PC-3 (cell line): Measurements from ENCODE around the gene HAGH. TPM values are rescaled to one million over a fixed set of nuclear protein-coding genes. Genes with fewer than 3 reads are reported as not detected.
A peak's percentile ranks its signal among the peaks of the same experiment; 100 is the strongest.

Source experiments
- ATAC-seq: fragments of 200-7000 bp; cut with Tn5 transposase; 2 replicates; pipeline ENCODE4 v1.9.1; 2020; ENCODE audit warnings: mild to moderate bottlenecking, moderate library complexity
- BruUV-seq: library from RNA; stranded (reverse); fragments of 400-500 nt; replicated peaks from 2 replicates; lab custom pipeline; 2021; lab: Mats Ljungman, UMichigan
- CTCF ChIA-PET: fragments of 300-600 bp; sonication (Branson Sonifier 250); formaldehyde crosslinking; loops from one replicate; lab custom pipeline; 2022; ENCODE audit warnings: antibody characterized with exemption; lab: Charles Lee
- POLR2A ChIA-PET: fragments of 300-600 bp; sonication (Branson Sonifier 250); formaldehyde crosslinking; loops from one replicate; lab custom pipeline; 2022; ENCODE audit warnings: antibody characterized with exemption; ENCODE audit not compliant: unreplicated experiment; lab: Charles Lee
- DNase-seq: peaks from one replicate; pipeline ENCODE4 v3.0.0-alpha.2; 2015
- H2AFZ ChIP-seq: fragments of 300-600 bp; sonication (generic); 2 replicates; pipeline ENCODE4 v1.6.0; 2016; ENCODE audit warnings: antibody characterized with exemption, low read length
- H3F3A ChIP-seq: fragments of 300-600 bp; sonication (generic); one replicate; pipeline ENCODE4 v1.6.0; 2017; ENCODE audit warnings: antibody characterized with exemption, low read length, control low read depth, mild to moderate bottlenecking; ENCODE audit not compliant: unreplicated experiment
- H3K27ac ChIP-seq: fragments of 300-600 bp; sonication (generic); 2 replicates; pipeline ENCODE4 v1.5.1; 2016; ENCODE audit warnings: mild to moderate bottlenecking, low read length
- H3K27me3 ChIP-seq: fragments of 300-600 bp; sonication (generic); 2 replicates; pipeline ENCODE4 v1.6.1; 2016; ENCODE audit warnings: low read length, mixed read lengths
- H3K36me3 ChIP-seq: fragments of 300-600 bp; sonication (generic); 2 replicates; pipeline ENCODE4 v1.6.1; 2016; ENCODE audit warnings: low read depth, mixed run types, low read length, mixed read lengths
- H3K4me1 ChIP-seq: fragments of 300-600 bp; sonication (generic); 2 replicates; pipeline ENCODE4 v1.5.1; 2016; ENCODE audit warnings: low read length; ENCODE audit not compliant: insufficient read depth
- H3K4me2 ChIP-seq: fragments of 300-600 bp; sonication (generic); 2 replicates; pipeline ENCODE4 v1.6.0; 2016; ENCODE audit warnings: low read length
- H3K4me3 ChIP-seq: fragments of 300-600 bp; sonication (generic); 2 replicates; pipeline ENCODE4 v1.5.1; 2016; ENCODE audit warnings: mild to moderate bottlenecking, low read length, mixed read lengths
- H3K79me2 ChIP-seq: fragments of 300-600 bp; sonication (generic); 2 replicates; pipeline ENCODE4 v1.6.1; 2017; ENCODE audit warnings: low read length, mixed read lengths
- H3K9ac ChIP-seq: fragments of 300-600 bp; sonication (generic); 2 replicates; pipeline ENCODE4 v1.6.0; 2016; ENCODE audit warnings: mild to moderate bottlenecking, low read length
- H3K9me2 ChIP-seq: fragments of 300-600 bp; sonication (generic); replicated peaks from 2 replicates; pipeline ENCODE4 v1.6.1; 2016; ENCODE audit warnings: mixed run types, low read length, mixed read lengths
- H3K9me3 ChIP-seq: fragments of 300-600 bp; sonication (generic); 2 replicates; pipeline ENCODE4 v1.6.1; 2016; ENCODE audit warnings: low read length, mixed read lengths
- H4K20me1 ChIP-seq: fragments of 300-600 bp; sonication (generic); 2 replicates; pipeline ENCODE4 v1.6.1; 2016; ENCODE audit warnings: low read length, mixed read lengths
- EZH2 ChIP-seq: fragments of 300-600 bp; sonication (generic); IDR thresholded peaks from one replicate; pipeline ENCODE4 v1.6.1; 2017; ENCODE audit warnings: antibody characterized with exemption, mild to moderate bottlenecking, low read length; ENCODE audit not compliant: unreplicated experiment
- EZH2phosphoT487 ChIP-seq: fragments of 300-600 bp; sonication (generic); IDR thresholded peaks from 2 replicates; pipeline ENCODE4 v1.6.1; 2018; ENCODE audit warnings: mild to moderate bottlenecking, antibody characterized with exemption, low read length, borderline replicate concordance
- intact Hi-C: fragments of 100-400 bp; cut with micrococcal nuclease; formaldehyde crosslinking; loops from 2 replicates; pipeline ENCODE4 v1.9.0; 2023
- total RNA-seq: library from RNA; depleted of rRNA; stranded (reverse); fragments of >200 nt; gene quantifications from 2 replicates; pipeline ENCODE4 v1.2.3, GENCODE V29; 2014
- TF ChIP-seq, protein P1 (sequence below): fragments of 300-600 bp; sonication (generic); conservative IDR thresholded peaks from 2 replicates; pipeline ENCODE4 v1.5.1; 2017; ENCODE audit warnings: antibody characterized with exemption, low read depth, mild to moderate bottlenecking, low read length

Gene HAGH
- total RNA-seq, 1 experiment from 2014 or later, result 99.5 TPM

DNA sequence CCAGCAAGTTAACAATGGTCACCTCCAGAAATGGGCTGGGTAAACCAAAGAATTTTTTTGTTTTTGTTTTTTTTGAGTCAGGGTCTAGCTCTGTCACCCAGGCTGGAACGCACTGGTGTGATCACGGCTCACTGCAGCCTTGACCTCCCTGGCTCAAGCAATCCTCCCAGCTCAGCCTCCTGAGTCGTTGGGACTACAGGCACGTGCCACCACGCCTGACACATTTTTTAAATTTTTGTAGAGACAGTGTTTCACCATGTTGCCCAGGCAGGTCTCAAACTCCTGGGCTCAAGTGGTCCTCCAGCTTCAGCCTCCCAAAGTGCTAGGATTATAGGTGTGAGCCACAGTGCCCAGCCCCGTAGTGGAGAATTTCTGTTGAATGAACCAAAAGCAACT is 46.0 kb downstream of the HAGH start:
- POLR2A ChIA-PET, result no interaction called here
- Histone ChIP-seq H3F3A (no peaks in the 10 kb centered on the region), H3K9me3 (no peaks in the 10 kb centered on the region), H3K4me3 (peak overlapping the region; percentile 85; the same call in 1 of the 2 replicates), H3K9ac (no peak overlapping the region), H2AFZ (no peak overlapping the region), H3K36me3 (no peaks in the 10 kb centered on the region), H3K79me2 (peaks cover 40% of the 10 kb centered on the region), H3K4me1 (peaks cover 11% of the 10 kb centered on the region; the same call in 1 of the 2 replicates), H3K9me2 (no peaks in the 10 kb centered on the region), H3K27ac (no peak overlapping the region), H3K27me3 (no peaks in the 10 kb centered on the region), H4K20me1 (no peaks in the 10 kb centered on the region), H3K4me2 (peak overlapping the region; percentile 93)
- intact Hi-C loops, result no loop called here
- ATAC-seq, result no peak
- no TSS peak for BruUV-seq
- no peak for DNase-seq
- CTCF ChIA-PET, result no interaction called here
- no peak for TF ChIP-seq EZH2
- TF ChIP-seq, protein P1, sequence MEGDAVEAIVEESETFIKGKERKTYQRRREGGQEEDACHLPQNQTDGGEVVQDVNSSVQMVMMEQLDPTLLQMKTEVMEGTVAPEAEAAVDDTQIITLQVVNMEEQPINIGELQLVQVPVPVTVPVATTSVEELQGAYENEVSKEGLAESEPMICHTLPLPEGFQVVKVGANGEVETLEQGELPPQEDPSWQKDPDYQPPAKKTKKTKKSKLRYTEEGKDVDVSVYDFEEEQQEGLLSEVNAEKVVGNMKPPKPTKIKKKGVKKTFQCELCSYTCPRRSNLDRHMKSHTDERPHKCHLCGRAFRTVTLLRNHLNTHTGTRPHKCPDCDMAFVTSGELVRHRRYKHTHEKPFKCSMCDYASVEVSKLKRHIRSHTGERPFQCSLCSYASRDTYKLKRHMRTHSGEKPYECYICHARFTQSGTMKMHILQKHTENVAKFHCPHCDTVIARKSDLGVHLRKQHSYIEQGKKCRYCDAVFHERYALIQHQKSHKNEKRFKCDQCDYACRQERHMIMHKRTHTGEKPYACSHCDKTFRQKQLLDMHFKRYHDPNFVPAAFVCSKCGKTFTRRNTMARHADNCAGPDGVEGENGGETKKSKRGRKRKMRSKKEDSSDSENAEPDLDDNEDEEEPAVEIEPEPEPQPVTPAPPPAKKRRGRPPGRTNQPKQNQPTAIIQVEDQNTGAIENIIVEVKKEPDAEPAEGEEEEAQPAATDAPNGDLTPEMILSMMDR, result no peak

DNA sequence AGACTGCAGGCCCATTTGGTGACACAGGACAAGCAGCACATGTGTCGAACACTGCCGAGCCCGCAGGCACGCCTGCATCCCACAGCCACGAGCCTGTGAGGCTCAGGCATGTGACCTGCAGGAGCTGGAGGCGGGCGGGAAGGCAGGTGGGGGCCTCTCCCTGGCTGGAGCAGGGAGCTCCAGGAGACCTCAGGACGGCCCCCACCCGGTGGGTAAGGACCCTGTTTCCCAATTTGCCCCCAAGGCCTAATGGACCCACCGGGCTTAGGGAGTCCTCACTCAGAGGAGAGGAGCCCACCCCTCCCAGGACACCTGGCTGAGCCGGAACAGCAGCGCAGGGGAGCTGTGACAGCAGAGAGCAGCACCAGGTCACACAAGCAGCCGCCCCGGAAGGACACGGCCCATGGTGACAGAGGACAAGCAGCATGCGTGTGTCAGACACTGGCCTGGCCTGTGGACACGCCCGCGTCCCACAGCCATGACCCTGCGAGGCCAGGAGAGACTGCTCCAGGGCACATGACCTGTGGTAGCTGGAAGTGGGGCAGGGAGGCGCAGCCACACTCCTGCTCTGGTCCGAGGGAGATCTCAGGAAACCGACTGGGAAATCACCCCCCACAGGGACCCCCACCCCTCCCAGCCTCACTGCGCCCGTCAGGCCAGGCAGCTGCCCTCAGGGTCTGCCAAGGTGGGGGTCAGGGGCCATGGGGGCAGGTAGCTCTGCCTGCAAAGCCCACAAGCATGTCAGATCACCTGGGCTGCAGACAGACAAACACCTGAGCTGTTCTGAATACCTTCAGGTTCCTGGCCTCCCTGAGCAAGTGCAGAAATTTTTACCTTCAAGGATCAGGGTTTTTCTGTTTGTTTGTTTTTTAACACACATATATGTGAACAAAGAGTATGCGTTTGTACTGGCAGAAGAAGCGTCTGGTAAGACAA is 46.6 kb downstream of the HAGH start:
- peaks cover 11% of the 10 kb centered on the region; the same call in 1 of the 2 replicates for H3K4me1 ChIP-seq
- ChIA-PET CTCF (no interaction called here), POLR2A (no interaction called here)
- ATAC-seq, result no peak
- TF ChIP-seq, protein P1, result no peak
- no peak for TF ChIP-seq EZH2phosphoT487
- H3K79me2 ChIP-seq, result peaks cover 38% of the 10 kb centered on the region
- no peak for DNase-seq
- no peaks in the 10 kb centered on the region for H4K20me1 ChIP-seq
- no peak overlapping the region for H3K9ac ChIP-seq
- H3K4me2 ChIP-seq, result no peak overlapping the region
- no peaks in the 10 kb centered on the region for H3K27me3 ChIP-seq
- no peaks in the 10 kb centered on the region for H3F3A ChIP-seq
- no peaks in the 10 kb centered on the region for H3K9me3 ChIP-seq
- no peak overlapping the region for H2AFZ ChIP-seq
- intact Hi-C loops, result no loop called here
- TSS peak; percentile 52 for BruUV-seq
- no peaks in the 10 kb centered on the region for H3K36me3 ChIP-seq
- no peaks in the 10 kb centered on the region for H3K9me2 ChIP-seq
- no peak overlapping the region for H3K4me3 ChIP-seq
- H3K27ac ChIP-seq, result no peak overlapping the region

DNA sequence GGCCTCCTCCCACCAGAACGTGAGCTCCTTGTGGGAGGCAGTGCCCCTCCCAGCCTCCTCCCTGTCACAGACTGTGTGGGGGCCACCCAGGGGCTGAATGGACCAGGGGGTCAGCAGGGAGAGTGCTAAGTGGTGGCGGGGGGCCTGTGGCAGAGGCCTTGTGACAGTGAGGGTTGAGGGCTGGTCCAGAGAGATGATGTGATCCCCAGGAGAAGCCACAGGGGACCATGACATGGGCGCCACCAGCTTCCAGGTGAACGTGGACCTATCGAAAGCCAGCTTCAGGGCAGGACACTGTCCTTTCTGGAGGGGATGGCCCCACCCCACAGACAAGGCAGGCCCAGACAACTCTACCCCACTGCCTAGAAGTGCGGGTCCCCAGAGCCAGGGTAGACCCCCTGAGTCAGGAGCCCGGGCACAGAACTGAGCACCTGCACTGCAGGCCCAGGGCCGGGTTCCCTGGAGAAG is 47.4 kb downstream of the HAGH start:
- Histone ChIP-seq H3K9me2 (no peaks in the 10 kb centered on the region), H3K36me3 (no peaks in the 10 kb centered on the region), H3K9ac (no peak overlapping the region), H3K4me3 (no peak overlapping the region), H4K20me1 (peaks cover 3% of the 10 kb centered on the region; the same call in 1 of the 2 replicates), H3K27ac (no peak overlapping the region), H3K4me1 (peaks cover 15% of the 10 kb centered on the region; the same call in 1 of the 2 replicates), H3K9me3 (no peaks in the 10 kb centered on the region), H3K27me3 (no peaks in the 10 kb centered on the region), H2AFZ (no peak overlapping the region), H3K79me2 (peaks cover 38% of the 10 kb centered on the region), H3K4me2 (no peak overlapping the region), H3F3A (no peaks in the 10 kb centered on the region)
- intact Hi-C loops, result no loop called here
- no TSS peak for BruUV-seq
- ChIA-PET POLR2A (no interaction called here), CTCF (no interaction called here)
- TF ChIP-seq EZH2 (no peak), EZH2phosphoT487 (no peak)
- TF ChIP-seq, protein P1, result no peak
- no peak for DNase-seq
- no peak for ATAC-seq
